Hypothalamus (tissue), 51 donors: Measurements from ENCODE around the gene UBE2H.
"Not testable (repeated sequence)": the region's sequence is repeated elsewhere in the genome, so short reads cannot be mapped to it uniquely, and the experiment has no call there.

Source experiments
- DNase-seq, 51 donors: peaks; one replicate each; lab custom pipeline; 2025; lab: John Stamatoyannopoulos, UW

UBE2H gene

DNA sequence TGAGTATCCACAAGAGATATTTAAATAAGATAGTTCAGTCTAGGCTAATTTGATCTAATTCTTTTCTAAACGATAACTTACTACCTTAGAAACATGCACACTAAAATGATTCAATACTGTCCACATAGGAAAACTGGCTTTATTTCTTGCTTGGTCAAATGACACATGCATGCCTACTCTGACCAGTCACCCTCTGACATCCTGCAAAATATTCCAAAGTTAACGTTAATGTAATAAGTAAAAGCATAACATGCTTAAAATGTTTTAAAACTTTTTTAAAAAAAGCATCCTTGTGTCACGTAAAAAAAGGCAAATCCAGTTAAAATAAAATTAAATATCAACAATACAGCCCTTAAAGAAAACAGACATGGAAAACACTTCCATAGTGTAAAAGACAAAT is 70.2 kb downstream of the UBE2H start:
- no peak for DNase-seq

DNA sequence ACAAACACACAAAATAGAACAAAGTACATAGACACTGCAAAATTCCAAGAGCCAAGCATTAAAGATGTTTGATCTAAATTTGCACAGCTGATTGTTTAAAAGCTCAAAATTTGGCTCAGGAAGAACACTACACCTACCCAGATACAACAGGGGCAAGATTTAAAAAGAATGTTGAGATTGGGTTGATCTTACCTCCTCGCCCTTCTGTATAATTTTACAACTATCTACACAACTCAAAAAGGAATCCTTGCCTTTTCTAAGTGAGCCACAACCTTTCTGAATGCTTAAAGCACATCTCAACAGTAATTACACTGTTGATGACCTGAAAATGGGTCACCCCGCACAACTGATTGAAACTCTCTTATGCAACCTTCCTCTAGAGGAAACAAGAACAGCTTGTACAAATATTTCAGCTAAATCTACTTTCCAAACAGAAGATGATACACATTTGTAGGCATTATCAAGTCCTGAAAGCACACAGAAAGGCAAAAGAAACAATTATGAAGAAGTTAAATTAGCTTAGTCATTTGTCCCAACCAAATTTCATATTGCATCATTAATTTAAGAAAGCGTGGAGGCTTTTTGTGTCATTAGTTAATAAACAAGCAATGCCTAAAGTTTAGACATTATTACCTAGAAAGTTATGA is 75.5 kb downstream of the UBE2H start:
- peak in 1 of 51 donors; percentile 25 for DNase-seq

DNA sequence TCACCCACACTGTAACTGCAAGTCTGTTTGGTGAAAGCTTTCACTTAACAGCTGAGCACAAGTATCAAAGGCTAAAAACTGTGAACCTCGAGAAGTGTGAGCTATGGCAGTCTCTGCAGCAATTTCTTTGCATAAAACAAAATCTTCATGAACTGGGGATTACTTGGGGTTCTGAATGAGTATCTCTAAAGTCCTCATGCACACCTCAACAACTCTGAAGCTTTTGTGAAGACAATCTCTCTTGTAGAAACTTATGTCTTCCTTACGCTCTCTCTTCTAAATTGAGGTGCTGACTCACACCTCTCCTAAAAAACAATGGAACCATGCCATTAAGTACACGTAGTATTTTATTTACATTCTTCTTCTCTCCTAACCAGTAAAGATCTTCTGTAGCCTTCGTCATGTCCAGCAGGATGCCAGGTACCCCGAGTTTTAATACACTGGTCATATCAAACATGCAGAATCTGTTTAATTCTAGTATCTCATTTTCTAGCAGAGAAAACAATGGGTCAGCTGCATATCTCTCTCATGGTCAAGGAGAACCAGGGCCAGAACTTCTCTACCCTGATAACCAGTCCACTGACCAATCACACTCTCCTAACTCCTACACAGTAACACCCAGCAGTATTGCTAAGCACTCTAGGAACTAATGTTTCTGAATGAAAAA is 76.9 kb downstream of the UBE2H start:
- no peak for DNase-seq

DNA sequence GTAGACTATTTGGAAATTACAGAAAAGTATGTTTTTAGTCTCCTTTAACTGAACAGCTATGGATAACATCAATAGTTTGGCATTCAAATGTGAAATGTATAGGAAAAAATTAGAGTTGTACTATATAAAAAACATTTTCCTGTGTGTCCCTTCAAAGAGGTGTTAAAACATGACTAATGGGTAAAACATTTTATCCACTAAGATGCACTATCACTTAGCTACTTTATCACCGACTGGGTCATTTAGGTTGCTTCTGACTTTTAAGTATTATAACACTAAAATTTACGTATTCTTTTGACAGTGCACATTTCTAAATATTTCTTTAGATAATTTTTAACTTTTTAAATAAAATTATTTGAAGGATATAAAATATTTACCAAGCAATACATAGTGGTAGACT is 77.6 kb downstream of the UBE2H start:
- DNase-seq: no peak

DNA sequence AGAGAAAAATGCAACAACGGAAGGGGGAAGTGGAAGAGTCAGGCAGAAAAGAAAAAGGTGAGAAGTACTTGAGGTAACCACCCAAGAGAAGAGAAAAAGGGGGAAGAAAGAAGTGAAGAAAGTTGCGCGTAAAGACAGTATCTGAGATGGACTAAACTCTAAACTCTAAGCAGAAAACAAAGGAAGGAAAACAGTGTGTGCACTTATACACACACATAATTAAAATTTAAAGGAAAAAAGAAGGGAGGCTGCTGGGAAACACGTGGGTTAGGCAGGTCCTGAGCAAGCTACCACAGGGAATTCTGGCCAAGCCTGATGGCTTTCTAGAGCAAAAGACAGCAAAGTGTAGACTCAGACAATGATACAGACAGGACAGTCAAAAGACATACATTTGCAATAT is 78.0 kb downstream of the UBE2H start:
- DNase-seq: no peak

DNA sequence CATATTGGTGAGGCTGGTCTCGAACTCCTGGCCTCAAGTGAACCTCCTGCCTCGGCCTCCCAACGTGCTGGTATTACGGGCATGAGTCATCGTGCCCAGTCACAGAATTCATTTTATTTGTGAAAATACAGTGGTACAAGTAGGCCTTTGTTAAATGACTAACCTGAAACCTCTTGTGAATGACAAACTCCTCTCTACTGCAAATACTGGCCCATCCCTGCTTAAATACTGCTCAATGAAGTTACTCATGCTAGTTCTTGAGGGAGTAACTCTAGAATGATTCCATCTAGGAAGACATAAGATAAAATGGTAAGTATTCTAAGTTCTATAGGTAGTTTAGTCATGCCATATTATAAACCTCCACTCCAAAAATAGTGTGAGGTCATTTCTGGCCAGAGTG is 80.7 kb downstream of the UBE2H start:
- DNase-seq: no peak

DNA sequence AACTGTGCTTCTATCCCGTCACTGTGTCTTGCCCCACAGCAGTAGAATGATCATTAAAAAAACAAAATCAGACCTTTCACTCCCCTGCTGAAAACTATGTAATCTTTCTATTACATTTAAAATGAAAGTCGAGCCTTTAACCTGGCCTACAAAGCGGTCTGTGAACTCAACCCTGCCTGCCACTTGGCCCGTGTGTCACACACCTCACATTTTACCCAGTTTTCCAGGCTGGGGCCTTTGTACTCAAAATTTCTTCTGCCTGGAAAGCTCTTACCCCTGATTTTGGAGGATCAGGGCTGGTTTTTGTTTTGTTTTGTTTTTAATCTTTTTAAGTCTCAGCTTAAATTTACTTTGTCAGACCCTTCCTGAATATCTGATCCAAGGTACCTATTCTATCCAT is 82.1 kb downstream of the UBE2H start:
- no peak for DNase-seq

DNA sequence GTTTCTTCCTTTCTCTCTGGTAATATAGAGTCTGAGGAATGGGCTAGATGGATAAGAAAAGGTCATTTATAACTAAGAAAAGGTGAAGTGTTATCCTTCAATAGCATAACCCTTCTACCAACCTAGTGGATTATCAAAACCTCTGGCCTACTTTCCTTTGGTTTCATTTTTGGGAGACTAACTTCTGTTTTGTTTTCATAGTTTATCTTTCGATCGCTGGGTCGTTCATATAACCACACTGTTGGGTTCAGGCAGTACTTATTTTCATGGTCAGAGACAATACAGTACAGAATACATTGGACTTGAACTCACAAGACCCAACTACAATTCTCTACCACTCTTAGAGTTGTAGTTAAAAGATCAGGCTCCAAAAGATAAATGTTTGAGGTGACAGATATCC is 86.5 kb downstream of the UBE2H start:
- DNase-seq: no peak

DNA sequence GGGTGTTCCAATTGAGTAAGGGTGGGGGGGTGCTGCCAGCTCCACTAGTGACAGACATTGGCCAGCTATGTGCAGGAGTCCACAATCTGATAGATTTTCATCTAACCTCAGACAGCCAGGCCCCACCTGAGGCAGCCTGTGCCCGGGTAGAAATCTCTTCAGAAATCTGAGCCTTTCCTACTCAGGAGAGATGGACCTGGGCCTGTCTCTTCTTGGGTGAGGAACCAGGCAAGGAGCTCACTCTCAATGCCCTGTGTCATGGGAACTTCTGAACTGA is 86.9 kb downstream of the UBE2H start:
- DNase-seq: no peak

DNA sequence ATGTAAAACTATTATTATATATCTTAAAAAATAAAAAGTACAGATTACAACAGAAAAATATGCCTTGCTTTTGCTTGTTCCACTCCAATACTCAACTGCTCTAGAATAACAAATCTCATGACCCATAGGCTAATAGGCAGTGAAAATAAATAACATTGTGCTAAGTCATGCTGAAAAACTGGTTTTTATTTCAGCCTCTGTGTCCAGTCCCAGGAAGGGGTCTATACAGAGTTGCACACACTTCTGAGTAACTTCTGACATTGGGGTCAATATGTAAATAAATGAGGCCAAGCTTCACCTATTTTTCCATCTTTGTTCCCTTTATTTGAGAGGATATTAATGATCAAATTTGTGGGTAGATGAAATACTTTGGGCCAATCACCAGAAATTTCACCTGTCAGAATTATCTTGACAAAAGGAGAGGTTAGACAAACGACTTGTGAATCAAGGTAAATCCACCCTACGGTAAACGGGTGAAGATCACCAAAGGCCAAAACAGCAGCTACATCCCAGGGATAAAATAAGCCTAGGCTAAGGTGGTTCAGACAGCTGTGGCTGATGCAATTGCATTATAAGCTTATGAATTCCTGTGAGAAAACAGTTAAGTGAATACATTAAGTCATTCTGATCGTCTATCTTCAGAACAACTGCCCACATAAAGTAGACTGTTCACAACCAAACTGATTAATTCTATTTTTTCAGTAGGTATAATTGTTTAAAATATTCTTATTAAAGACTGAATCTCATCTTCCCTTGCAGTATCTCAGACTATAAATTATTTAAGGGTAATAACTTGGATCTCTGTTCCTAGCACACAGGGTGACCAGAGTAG is 87.5 kb downstream of the UBE2H start:
- DNase-seq: no peak

DNA sequence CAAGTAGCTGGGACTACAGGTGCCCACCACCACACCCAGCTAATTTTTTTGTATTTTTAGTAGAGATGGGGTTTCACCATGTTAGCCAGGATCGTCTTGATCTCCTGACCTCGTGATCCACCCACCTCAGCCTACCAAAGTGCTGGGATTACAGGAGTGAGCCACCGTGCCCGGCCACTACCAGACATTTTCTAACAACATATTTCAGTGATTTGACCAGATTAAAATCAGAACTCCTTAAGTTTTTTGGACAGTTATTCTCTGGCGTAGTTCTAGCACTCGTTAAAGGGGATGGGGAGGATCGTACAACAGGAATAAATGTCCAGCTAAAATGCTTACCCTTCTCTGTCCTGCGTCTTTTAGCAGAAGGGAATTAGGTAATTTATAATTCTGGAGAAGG is 88.1 kb downstream of the UBE2H start:
- not testable (repeated sequence) for DNase-seq

DNA sequence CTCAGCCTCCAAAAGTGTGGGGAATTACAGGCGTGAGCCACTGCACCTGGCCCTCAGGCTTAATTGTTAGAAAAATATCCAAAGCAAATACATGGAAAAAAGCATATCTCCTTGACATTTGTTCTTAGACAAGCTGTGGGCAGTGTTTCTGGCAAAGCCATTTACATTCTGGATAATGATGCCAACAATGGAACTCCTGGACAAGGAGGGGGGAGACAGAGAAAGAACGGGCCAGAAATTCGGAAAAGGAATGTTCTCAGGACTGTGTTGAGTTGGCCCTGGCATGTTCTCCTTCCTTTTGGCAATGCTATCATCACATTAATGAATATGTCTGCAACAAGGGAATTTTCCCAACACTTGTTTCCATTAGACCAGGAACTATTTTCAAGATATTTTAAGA is 88.7 kb downstream of the UBE2H start:
- no peak for DNase-seq

DNA sequence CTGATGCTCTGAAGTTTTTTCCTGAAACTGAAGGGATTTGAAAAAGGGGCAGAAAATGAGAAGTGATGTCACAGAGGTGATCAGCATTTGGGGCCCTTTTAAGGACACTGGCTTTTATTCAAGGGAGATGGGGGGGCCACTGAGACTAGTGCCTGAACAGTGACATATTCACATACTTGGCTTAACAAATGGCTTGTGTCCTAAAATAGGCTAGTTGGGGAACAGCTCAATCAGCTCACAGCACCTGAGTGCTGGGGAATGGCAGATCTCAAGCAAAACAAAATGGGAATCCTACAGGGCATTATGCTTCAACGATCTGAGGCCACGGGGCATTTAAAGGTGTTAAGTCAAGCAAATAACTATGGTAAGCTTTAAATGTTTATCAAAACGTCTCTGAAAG is 90.1 kb downstream of the UBE2H start:
- DNase-seq: no peak

DNA sequence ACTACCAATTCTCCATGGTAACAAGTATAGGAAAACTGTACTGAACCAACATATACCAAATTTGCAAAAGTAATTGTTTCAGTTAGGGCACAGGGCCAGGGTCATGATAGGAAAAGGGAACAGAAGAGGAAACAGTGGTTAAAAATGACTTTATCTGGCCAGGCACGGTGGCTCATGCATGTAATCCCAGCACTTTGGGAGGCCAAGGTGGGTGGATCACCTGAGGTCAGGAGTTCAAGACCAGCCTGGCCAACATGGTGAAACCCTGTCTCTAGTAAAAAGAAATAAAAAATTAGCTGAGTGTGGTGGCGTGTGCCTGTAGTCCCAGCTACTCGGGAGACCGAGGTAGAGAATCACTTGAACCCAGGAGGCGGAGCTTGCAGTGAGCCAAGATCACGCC is 92.0 kb downstream of the UBE2H start:
- DNase-seq: not testable (repeated sequence)

DNA sequence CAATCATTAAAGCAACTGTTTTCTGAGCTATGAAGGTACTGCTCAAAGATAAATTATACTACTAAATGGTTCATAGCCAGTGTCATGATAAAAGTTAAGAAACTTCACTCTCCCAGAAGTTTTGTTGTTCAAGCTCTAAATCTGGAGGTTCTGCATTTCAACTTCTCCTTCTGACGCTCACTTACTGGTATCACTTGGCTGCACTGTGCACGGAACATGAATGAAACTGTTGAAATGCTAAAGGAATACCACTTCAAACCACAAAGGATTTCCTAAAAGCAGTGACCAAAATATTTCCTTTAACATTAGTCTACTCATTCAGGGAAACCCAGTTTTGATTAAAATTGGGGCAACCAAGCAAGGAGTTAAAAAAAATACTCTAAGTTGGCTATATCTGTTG is 93.6 kb downstream of the UBE2H start:
- DNase-seq: peak in 3 of 51 donors; percentile 2 to 8 (median 5)

DNA sequence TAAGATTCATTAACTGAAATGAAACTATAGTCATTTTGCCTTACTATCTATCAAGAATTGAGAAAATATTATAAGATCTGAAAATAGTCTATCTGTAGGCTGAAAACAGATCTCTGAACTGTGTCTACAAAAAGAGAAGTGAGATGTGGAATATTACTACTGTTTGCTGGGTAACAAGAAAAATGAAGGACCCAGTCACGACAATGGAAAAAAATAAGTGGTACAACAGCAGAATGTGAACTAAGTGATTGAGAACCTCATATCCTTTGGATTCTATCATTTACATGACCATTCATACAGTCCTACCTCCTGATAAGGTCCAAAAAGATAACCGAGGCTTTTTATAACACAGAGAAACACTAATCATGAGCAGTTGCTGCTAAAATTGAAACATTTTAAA is 94.3 kb downstream of the UBE2H start:
- DNase-seq: no peak

DNA sequence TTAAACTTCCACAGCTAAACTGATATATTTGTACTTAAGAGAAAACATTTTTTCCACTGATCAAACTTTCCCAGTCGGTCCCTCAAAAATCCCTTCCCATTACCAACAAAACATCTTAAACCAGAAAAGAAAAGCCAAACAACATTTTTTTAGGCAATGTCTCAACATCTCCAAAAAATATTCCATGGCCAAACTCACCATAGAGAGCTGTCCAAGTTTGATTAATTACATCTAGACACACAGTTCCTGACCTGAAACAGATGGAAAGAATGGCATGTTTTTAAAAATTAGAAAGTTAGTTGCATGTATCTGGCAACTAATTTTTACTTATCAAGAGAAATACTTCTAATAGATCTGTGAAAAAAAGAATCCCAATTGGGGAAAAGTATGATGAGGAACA is 95.4 kb downstream of the UBE2H start:
- DNase-seq: no peak

DNA sequence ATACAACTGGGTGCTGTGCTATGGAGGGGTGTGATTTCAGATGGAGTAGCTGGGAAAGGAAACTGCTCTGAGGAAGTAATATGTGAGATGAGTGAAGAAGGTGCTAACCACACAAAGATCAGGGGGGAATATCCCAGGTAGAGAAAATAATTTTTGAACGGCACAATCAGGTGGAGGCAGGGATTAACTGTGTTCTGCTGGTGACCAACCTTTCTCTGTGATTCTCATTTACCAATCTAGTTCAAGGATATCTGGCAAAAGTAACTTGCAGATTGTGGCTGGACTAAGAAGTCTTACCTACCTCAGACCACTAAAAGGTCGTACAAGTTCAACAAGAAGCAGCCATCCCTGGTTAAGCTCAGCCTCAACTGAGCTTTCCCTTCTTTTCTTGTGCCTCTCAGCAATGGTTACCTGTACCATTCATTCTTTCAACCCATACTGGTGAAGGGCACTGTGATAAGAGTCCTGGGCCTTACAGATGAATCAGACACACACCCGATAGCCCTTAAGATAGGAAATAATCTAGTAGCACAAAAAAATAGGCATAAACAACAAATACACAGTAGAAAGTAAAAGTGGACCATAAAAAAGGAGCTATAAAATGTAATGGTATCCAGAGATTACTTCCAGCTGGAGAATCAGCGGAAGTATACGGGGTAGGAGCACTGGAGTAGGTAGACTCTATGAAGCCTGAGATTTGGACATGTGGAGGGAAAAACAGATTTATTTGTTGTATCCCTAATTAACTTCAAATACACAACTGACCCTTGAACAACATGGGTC is 96.6 kb downstream of the UBE2H start:
- DNase-seq: no peak

DNA sequence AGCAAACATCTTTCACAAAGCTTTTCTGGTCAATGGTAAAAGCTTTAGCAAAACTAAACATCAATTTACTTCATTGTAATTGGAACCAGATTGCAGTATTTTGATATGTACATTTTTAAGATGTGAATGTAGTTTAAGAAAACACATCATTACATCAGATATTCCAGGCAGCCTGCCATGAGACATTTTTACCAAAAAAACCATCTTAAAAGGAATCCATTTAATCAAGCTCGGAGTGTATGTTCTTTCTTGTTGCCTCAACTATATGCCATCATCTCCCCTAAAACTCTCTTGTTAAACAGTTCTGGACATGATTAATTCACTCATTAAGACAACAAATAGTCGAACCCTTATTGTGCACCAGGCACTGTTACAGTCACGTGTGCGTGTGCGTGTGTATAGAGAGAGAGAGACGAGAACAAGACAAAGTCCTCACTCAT is 97.5 kb downstream of the UBE2H start:
- DNase-seq: no peak

DNA sequence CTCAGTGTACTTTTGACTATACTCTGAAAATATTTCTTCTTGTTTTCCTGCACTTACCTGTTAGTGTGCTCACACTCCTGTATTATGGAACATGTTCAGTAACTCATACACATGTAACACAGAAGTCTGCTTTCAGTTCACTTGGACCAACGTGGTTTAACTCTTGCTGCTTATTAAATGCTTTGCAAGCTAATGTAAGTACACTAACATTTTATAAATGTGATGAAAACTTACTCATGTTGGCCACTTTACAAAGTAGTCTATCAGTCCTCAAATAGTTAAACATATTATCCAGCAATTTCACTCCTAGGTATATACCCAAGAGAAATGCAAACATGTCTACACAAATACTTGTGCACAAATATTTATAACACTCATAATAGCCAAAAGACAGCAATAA is 98.4 kb downstream of the UBE2H start:
- DNase-seq: no peak

DNA sequence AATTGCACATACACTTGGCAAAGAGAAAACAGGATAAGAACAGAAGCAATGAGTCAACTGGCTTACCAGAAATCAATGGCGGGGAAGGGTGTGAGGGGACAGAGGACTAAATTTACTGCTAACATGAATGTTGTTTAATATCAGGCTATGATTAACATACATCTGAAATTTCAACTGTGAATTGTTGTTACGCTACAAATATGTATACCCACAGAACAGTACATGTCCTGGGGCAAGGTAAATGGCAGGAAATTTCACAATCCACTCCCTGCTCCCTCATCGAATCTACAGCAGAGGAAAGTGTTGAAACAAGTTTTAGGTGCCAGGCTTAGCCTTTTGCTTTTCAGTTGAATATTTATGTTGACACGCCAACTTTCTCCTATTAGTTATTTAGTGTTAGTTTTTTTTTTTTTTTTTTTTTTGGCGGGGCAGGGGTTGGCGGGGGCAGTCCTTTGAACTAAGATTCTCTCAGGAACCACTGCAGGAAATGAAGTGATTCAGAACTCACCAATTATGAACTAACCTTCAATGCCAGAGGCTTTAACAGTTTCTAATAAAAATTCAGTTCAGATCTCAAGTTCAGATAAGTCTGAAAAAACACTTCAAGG is 99.0 kb downstream of the UBE2H start:
- no peak for DNase-seq
